NT2/D1 (cell line): Measurements from ENCODE around the gene EPS8L3.
"Not testable (repeated sequence)": the region's sequence is repeated elsewhere in the genome, so short reads cannot be mapped to it uniquely, and the experiment has no call there.

ENCODE experiments used
- SUZ12 ChIP-seq: IDR thresholded peaks from 2 replicates; pipeline ENCODE4 v1.6.1; 2011; ENCODE audit not compliant: insufficient read length, insufficient read depth; ENCODE audit errors: extremely low read depth
- YY1 ChIP-seq: IDR thresholded peaks from 2 replicates; pipeline ENCODE4 v1.6.1; 2011; ENCODE audit not compliant: insufficient read length, insufficient read depth
- ZNF274 ChIP-seq: IDR thresholded peaks from 2 replicates; pipeline ENCODE4 v1.6.1; 2011; ENCODE audit warnings: mild to moderate bottlenecking, low read depth, low read length

DNA sequence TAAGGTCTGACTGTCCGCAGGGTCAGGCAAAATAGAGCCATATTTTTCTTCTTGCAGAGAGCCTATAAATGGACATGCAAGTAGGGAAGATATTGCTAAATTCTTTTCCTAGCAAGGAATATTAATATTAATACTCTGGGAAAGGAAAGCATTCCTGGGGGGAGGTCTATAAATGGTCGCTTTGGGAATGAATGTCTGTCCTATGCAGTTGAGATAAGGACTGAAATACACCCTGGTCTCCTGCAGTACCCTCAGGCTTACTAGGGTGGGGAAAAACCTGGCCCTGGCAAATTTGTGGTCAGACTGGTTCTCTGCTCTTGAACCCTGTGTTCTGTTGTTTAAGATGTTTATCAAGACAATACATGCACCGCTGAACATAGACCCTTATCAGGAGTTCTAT lies 60.8 kb downstream of the EPS8L3 start:
- TF ChIP-seq ZNF274, SUZ12, YY1: not testable (repeated sequence)
